HG02642 (cell line): ENCODE measurements around the gene CD44.
"Not testable (repeated sequence)": the region's sequence is repeated elsewhere in the genome, so short reads cannot be mapped to it uniquely, and the experiment has no call there.

Experiments
- ATAC-seq: cut with Tn5 transposase; IDR thresholded peaks from one replicate; pipeline ENCODE4 v1.9.1; 2021; ENCODE audit warnings: mild to moderate bottlenecking; ENCODE audit not compliant: unreplicated experiment, poor library complexity

Gene CD44

GRCh38 chr11:35206616-35207015, 67.6 kb downstream of the CD44 start:
- ATAC-seq: no peak

DNA sequence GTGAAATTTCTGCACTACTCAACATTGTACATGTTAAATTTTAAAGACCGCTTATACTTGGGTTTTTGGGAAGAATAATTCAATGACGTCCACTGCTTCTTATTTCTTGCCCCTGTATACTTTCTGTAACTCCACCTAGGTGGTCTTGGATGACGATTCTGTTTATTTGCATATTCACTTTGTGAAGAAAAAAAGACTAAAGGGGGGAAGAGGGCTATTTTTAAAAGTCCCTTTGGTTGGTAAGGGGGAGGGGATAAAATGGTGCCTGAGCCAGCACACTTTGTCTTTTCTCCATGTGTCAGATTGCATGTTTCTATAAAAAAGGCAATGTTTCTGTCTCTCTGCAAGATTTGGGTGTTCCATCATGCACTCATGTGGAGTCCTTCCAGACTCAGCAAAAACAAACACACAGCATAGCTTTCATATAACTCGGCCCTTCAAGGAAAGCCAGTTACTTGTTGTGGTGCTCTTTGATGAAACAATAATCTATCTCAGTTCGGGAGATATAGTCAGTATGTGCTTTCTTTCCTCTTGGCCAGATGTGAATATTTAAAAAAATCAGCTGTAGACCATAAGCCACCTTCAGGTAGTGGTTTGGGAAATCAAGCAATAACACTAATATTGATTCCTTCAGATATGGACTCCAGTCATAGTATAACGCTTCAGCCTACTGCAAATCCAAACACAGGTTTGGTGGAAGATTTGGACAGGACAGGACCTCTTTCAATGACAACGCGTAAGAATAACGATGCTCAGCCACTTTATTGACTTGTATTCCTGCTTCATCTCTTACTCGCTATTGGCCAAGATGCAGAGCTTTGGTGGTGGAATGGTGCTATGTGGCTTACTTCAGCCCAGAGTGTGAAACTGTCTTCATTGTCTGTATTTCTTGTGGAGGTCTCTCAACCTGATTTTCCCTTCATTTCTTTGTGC, 68.8 kb downstream of the CD44 start:
- ATAC-seq: no peak

GRCh38 chr11:35208795-35209194, 69.8 kb downstream of the CD44 start:
- ATAC-seq: no peak

DNA sequence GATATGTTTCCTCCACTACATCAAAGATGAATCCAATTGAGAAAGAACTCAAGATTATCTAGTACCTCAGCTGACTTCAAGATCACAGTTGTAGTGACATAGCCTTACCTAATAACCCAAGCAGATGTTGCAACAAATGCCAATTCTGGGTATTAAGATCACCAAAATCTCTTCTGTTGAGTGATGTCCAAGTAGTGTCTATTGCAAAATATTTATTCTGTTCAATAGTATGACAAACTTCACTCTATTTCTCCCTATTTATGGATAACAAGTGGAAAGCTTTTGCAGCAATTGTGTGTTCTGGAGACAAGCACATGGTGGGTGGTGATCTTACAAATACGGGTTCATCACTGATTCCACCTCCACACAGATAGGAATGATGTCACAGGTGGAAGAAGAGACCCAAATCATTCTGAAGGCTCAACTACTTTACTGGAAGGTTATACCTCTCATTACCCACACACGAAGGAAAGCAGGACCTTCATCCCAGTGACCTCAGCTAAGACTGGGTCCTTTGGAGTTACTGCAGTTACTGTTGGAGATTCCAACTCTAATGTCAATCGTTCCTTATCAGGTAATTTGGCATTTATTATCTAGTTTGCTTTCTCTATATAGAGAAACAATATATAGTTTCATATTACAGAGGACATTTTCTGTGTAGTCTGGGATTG, 72.0 kb downstream of the CD44 start:
- no peak for ATAC-seq

GRCh38 chr11:35211952-35212351, 73.0 kb downstream of the CD44 start:
- ATAC-seq: no peak

DNA sequence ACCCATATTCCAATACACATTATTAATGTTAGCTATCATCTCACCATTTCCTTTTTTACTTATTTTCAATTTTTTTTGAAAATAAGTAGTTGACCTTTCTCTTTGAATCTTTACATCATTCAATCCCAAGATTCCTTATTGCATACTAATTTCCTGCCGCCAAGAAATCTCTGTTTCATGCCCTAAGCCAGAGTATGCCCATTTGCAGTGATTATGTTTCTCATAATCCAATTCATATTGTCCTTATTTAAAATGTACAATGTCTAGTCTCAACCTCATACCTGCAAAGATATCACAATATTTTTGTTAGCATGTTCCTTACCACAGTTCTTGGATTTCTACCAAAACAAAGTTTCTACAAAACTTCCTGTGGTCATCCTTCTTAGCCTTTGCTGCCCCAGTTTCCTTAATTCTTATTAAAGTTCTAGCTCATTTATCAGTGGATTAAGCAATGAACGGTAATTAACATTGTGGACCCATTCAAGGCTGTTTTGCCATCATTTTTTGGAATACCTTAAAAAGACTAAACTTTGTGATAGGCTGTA, 75.3 kb downstream of the CD44 start:
- ATAC-seq: no peak

DNA sequence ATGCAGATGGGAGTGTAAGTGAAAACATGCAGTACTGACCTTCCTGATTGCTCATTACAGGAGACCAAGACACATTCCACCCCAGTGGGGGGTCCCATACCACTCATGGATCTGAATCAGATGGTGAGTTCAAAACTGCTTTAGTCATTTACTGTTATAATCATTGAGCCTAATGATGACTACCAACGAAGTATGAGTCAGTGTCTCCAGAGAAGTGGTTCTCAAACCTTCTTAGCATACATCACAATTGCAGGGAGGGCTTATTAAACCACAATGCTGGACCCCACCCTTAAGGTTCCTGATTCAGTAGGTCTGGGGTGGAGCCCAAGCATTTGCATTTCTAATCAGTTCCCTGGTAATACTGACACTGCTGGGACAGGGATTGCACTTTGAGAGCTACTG, 75.8 kb downstream of the CD44 start:
- ATAC-seq: no peak

DNA sequence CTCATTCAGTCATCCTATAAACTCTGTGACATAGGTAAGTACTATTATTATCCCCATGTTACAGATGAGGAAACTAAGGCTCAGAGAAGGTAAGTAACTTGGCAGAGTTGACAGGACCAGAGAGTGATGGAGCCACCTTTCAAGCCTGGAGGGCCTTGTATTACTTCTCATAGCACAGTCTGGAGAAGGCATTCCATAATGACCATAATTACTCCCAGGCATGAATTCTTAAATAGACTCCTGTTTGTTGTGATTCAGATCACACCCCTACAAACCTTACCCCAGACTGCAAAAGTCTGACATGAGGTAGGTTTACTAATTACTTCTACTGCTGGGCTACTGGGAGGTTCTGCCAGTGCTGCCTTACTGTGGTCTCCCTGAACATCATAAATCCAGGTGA, 77.0 kb downstream of the CD44 start:
- no peak for ATAC-seq

DNA sequence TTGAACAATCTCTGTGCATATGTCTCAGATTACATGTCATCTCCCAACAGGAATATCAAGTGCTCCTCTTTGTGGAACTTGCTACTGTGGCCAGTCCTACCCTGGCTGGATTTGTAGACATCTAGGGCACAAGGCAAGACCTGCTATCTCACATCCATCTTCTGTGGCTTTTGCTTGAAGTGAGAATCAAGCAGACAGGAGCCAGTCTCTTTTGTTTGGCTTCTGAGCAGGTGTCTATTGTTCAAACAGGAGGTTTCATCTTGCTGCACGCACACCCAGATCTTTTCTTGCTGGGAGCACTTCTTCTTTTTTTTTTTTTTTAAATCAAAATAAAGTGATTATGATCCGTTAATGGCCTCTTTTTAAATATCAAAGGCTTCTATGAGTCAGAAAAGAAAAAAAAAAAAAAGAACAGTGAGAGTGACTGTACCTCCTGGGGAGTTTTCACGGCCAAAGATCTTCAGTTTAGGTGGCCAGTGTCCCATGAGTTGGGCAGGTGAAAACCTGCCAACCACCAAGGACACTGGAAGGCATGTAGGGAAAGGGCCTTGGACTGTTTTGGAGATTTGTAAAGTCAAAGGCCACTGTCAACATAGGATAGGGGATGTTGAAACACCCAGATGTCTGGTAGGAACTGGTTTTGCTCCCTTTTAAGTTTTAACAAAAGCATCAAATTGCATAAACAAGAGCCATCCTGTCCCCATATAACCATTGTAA, 78.1 kb downstream of the CD44 start:
- no peak for ATAC-seq

DNA sequence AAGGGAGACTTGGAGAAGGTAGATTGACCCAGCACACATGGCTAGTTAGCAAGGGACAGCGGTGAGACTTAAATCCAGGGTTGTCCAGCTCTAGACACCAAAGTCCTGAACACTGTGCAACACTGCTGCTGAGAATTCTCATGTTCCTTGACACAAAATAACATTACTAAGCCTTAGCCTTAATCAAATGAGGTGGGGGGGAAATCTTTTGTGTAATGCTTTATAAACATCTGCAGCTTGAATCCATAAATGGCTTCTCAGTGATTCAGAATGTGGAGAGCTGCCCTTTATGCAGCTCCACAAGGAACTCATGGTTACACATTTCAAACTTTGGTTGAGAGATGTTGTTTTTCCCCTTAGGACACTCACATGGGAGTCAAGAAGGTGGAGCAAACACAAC, 80.0 kb downstream of the CD44 start:
- no peak for ATAC-seq

DNA sequence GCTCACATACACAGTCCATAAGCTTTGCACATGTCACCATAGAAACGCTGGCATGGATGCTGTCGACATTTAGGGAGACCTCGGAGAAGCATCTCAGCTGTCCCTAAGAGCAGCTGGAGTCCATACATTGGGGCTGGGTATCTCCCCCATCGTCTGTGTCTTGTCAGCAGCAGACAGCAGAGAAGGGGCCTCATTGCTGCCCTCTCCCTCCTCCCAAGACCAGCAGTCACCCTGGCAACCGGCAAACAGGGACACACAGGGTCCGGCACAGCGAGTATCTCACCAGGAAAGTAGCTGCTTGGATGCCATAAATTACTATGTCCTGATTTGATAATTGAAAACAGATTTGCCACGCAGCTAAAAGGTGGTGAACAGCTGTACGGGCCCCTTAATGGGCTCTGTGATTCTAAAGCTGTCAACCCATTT, 84.4 kb downstream of the CD44 start:
- ATAC-seq: no peak

DNA sequence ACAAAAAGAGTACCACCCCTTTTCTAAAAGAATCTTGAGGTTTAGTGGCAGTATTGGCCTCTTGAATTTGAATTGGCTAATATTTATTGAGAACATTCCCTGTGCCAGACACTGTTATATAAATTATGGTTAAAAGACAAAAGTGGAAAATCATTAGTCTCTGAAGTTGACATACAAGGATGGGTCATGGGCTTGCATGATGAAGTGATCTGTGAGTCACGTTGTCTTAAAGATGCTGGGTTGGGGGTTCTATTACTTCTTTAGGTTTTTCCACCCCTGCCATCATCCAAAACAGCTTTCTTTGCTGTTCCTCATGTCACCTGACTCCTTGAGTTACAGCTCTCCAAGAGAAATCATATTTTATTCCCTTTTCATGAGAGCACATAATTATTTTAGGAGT, 85.0 kb downstream of the CD44 start:
- no peak for ATAC-seq

GRCh38 chr11:35225946-35226520, 87.1 kb downstream of the CD44 start:
- ATAC-seq: no peak

DNA sequence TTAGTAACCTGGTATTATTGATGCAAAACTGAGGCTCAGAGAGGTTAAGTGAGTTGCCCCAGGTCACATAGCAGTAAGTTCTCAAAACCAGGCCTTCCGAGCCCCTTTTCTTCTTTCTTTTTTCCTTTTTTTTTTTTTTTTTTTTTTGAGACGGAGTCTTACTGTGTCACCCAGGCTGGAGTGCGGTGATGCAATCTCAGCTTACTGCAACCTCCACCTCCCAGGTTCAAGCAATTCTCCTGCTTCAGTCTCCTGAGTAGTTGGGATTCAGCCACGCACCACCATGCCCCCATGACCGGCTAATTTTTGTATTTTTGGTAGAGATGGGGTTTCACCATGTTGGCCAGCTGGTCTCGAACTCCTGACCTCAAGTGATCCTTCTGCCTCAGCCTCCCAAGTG, 87.8 kb downstream of the CD44 start:
- not testable (repeated sequence) for ATAC-seq

DNA sequence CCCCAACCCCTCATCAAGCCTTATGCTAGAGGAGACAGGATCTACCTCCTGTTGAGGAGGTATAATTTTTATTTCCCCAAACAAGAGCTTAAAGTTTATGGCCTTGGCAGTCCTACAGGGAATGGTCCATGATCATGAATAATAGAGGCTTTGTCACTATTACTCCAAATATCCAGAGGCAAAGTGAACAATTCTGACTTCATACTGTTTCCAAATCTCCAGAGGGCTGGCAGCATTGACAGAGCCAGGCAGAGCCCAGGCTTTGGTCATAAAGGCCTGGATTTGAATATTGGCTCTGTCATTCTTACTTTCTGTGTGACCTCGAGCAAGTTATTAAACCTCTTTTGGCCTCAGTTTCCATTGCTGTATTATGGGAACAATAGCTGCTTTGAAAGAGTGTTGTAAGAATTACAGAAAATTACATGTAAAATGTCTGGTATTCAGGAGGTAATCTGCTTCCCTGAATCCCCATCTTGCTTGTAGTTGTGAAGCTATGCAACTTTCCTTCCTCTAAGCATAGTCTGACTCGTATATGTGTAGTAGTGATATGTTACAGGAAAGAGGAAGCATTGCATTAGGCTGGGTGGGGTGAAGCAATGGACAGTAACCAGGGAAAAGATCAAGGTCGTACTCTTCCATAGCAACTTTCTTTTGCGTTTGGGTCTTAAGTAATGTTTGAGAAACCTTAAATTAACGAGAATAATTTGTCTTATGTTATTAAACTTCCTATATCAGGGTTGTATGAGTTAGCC, 88.8 kb downstream of the CD44 start:
- no peak for ATAC-seq

GRCh38 chr11:35228328-35228725, 89.4 kb downstream of the CD44 start:
- ATAC-seq: no peak

- no peak for ATAC-seq
Measured at GRCh38 chr11:35230388-35230787, 91.4 kb downstream of the CD44 start.

- ATAC-seq: no peak
Measured at GRCh38 chr11:35231076-35231860, 92.3 kb downstream of the CD44 start.

GRCh38 chr11:35232891-35233330, 93.9 kb downstream of the CD44 start:
- ATAC-seq: no peak
